Smooth muscle cell (in vitro differentiated cells): Measurements from ENCODE around the gene PCOLCE2. TPM values are rescaled to one million over a fixed set of nuclear protein-coding genes. Genes with fewer than 3 reads are reported as not detected.

ENCODE experiments used
- DNase-seq: peaks from one replicate; lab custom pipeline; 2025; ENCODE audit not compliant: unreplicated experiment; lab: John Stamatoyannopoulos, UW
- H2AFZ ChIP-seq: fragments of 200-600 bp; sonication (generic); 2 replicates; pipeline ENCODE4 v1.6.0; 2016; ENCODE audit warnings: antibody characterized with exemption, low read depth, mild to moderate bottlenecking
- H3F3A ChIP-seq: fragments of 200-600 bp; sonication (generic); 2 replicates; pipeline ENCODE4 v1.6.0; 2017; ENCODE audit warnings: antibody characterized with exemption, low read depth
- H3K27ac ChIP-seq: fragments of 200-600 bp; sonication (generic); 2 replicates; pipeline ENCODE4 v1.5.1; 2016; ENCODE audit warnings: low read depth, mild to moderate bottlenecking
- H3K27me3 ChIP-seq: fragments of 200-600 bp; sonication (generic); 2 replicates; pipeline ENCODE4 v1.6.1; 2016; ENCODE audit warnings: low read depth, mild to moderate bottlenecking
- H3K36me3 ChIP-seq: fragments of 200-600 bp; sonication (generic); 2 replicates; pipeline ENCODE4 v1.5.1; 2016; ENCODE audit warnings: low read depth
- H3K4me1 ChIP-seq: fragments of 200-600 bp; sonication (generic); 2 replicates; pipeline ENCODE4 v1.5.1; 2016; ENCODE audit warnings: low read depth
- H3K4me2 ChIP-seq: fragments of 200-600 bp; sonication (generic); 2 replicates; pipeline ENCODE4 v1.6.0; 2016; ENCODE audit warnings: mild to moderate bottlenecking
- H3K4me3 ChIP-seq: fragments of 200-600 bp; sonication (generic); 2 replicates; pipeline ENCODE4 v1.5.1; 2016; ENCODE audit warnings: mild to moderate bottlenecking
- H3K79me2 ChIP-seq: fragments of 200-600 bp; sonication (generic); 2 replicates; pipeline ENCODE4 v1.6.0; 2016; ENCODE audit warnings: low read depth, mild to moderate bottlenecking
- H3K9ac ChIP-seq: fragments of 200-600 bp; sonication (generic); 2 replicates; pipeline ENCODE4 v1.6.0; 2016; ENCODE audit warnings: low read depth
- H3K9me3 ChIP-seq: fragments of 200-600 bp; sonication (generic); replicated peaks from 2 replicates; pipeline ENCODE4 v1.5.1; 2016; ENCODE audit warnings: low read depth
- H4K20me1 ChIP-seq: fragments of 200-600 bp; sonication (generic); 2 replicates; pipeline ENCODE4 v1.6.0; 2016; ENCODE audit warnings: low read depth
- WGBS: methylation state at CpG from one replicate; pipeline ENCODE4 v1.1.7; 2016; ENCODE audit warnings: low lambda C conversion rate; 5-methylcytosine and 5-hydroxymethylcytosine counted together
- polyA plus RNA-seq: library from polyadenylated mRNA; unstranded; fragments of >200 nt; fragmentation: Nextera tagmentation; extraction: Ambion mirVana; gene quantifications from 2 replicates; pipeline ENCODE4 v1.2.1, GENCODE V29; 2016
- total RNA-seq: library from RNA; depleted of rRNA; stranded (reverse); fragments of >200 nt; gene quantifications from 2 replicates; pipeline ENCODE4 v1.2.3, GENCODE V29; 2014
- TF ChIP-seq, protein P1 (sequence below): fragments of 200-600 bp; sonication (generic); IDR thresholded peaks from 2 replicates; pipeline ENCODE4 v1.5.1; 2017; ENCODE audit warnings: borderline replicate concordance, mild to moderate bottlenecking, antibody characterized with exemption; ENCODE audit not compliant: insufficient read depth, poor library complexity, severe bottlenecking

PCOLCE2 gene
- total and polyA plus RNA-seq, 2 experiments from 2014 or later, result 32.5 to 80.9 TPM

- no peak overlapping the region for H3K9ac ChIP-seq
- no peak overlapping the region for H2AFZ ChIP-seq
- no peak for DNase-seq
- no peaks in the 10 kb centered on the region for H3K79me2 ChIP-seq
- H3K4me3 ChIP-seq, result no peak overlapping the region
- no peaks in the 10 kb centered on the region for H4K20me1 ChIP-seq
- TF ChIP-seq, protein P1, sequence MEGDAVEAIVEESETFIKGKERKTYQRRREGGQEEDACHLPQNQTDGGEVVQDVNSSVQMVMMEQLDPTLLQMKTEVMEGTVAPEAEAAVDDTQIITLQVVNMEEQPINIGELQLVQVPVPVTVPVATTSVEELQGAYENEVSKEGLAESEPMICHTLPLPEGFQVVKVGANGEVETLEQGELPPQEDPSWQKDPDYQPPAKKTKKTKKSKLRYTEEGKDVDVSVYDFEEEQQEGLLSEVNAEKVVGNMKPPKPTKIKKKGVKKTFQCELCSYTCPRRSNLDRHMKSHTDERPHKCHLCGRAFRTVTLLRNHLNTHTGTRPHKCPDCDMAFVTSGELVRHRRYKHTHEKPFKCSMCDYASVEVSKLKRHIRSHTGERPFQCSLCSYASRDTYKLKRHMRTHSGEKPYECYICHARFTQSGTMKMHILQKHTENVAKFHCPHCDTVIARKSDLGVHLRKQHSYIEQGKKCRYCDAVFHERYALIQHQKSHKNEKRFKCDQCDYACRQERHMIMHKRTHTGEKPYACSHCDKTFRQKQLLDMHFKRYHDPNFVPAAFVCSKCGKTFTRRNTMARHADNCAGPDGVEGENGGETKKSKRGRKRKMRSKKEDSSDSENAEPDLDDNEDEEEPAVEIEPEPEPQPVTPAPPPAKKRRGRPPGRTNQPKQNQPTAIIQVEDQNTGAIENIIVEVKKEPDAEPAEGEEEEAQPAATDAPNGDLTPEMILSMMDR, result no peak
- no peaks in the 10 kb centered on the region for H3K27me3 ChIP-seq
- 81% methylated on average over 2 of the region's 2 CpGs for WGBS
- no peaks in the 10 kb centered on the region for H3F3A ChIP-seq
- no peaks in the 10 kb centered on the region for H3K9me3 ChIP-seq
- H3K36me3 ChIP-seq, result no peaks in the 10 kb centered on the region
- no peaks in the 10 kb centered on the region for H3K4me1 ChIP-seq
- H3K4me2 ChIP-seq, result peak overlapping the region; percentile 41
- H3K27ac ChIP-seq, result peak overlapping the region; percentile 21
Measured at GRCh38 chr3:142916605-142917004, 27.7 kb upstream of the PCOLCE2 start.

- Histone ChIP-seq H3K27me3 (no peaks in the 10 kb centered on the region), H3K4me3 (no peak overlapping the region), H2AFZ (no peak overlapping the region), H3K4me1 (no peaks in the 10 kb centered on the region), H3K9me3 (no peaks in the 10 kb centered on the region), H3K9ac (no peak overlapping the region), H3K27ac (no peak overlapping the region), H3K36me3 (no peaks in the 10 kb centered on the region), H4K20me1 (no peaks in the 10 kb centered on the region), H3K79me2 (no peaks in the 10 kb centered on the region), H3F3A (no peaks in the 10 kb centered on the region), H3K4me2 (no peak overlapping the region)
- TF ChIP-seq, protein P1, result no peak
- WGBS, result 83% methylated on average over 3 of the region's 3 CpGs
- DNase-seq, result no peak
Measured at GRCh38 chr3:142915636-142916035, 26.8 kb upstream of the PCOLCE2 start.

DNA sequence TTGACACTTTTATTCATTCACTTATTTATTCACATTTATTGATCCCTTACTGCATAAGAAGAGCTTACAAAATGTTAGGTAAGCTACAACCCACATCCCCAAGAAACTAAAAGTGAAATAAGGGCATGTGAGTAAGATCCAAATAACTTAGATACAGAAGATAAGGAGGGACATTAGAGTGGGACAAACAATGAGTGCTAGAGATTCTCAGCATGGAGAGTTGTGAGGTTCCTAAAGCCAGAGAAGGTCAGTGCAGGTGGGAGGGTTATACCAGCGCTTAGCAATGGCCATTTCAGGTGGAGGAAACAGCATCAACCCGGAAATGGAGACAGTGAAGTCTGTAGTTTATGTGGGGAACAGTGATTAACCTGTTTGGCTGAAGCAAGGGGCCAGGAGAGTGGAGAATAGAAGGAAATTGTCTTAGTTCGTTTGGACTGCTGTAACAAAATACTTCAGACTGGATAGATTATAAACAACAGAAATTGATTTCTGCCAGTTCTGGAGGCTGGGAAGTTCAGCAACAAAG is 25.5 kb upstream of the PCOLCE2 start:
- no peak overlapping the region for H3K27ac ChIP-seq
- no peak for DNase-seq
- no peaks in the 10 kb centered on the region for H3K4me1 ChIP-seq
- 69% methylated on average over 3 of the region's 3 CpGs for WGBS
- no peaks in the 10 kb centered on the region for H3K27me3 ChIP-seq
- no peak overlapping the region for H2AFZ ChIP-seq
- H3K4me3 ChIP-seq, result no peak overlapping the region
- no peak overlapping the region for H3K9ac ChIP-seq
- H4K20me1 ChIP-seq, result no peaks in the 10 kb centered on the region
- no peaks in the 10 kb centered on the region for H3K36me3 ChIP-seq
- H3K9me3 ChIP-seq, result no peaks in the 10 kb centered on the region
- TF ChIP-seq, protein P1, result no peak
- H3K4me2 ChIP-seq, result no peak overlapping the region
- no peaks in the 10 kb centered on the region for H3F3A ChIP-seq
- no peaks in the 10 kb centered on the region for H3K79me2 ChIP-seq

DNA sequence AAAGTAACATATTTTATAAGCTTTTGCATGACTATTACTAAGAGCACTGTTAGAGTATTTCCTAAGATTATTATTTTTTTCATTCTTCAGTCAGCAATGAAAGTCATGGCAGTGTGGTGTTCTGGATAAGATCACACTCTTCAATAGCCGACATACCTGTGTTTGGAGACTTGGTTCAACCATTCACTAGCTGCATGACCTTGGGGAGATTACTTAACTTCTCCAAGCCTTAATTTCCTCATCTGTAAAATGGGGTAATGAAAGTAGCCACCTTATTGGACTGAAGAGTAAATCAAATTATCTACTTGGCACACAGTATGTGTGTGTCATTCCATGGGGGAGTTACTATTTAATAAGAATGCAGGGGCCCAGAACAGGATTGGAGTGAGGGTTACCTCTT is 24.5 kb upstream of the PCOLCE2 start:
- Histone ChIP-seq H3F3A (no peaks in the 10 kb centered on the region), H3K4me2 (no peak overlapping the region), H3K4me3 (no peak overlapping the region), H3K27me3 (no peaks in the 10 kb centered on the region), H3K4me1 (no peaks in the 10 kb centered on the region), H3K9ac (no peak overlapping the region), H2AFZ (no peak overlapping the region), H3K9me3 (no peaks in the 10 kb centered on the region), H3K27ac (no peak overlapping the region), H3K79me2 (no peaks in the 10 kb centered on the region), H4K20me1 (no peaks in the 10 kb centered on the region), H3K36me3 (no peaks in the 10 kb centered on the region)
- WGBS, result 93% methylated on average over 1 of the region's 1 CpG
- TF ChIP-seq, protein P1, result no peak
- DNase-seq, result no peak
